WTC11 (cell line): Measurements from ENCODE around the gene HMX2. TPM values are rescaled to one million over a fixed set of nuclear protein-coding genes. Genes with fewer than 3 reads are reported as not detected.
A peak's percentile ranks its signal among the peaks of the same experiment; 100 is the strongest.

Experiments used
- ATAC-seq: fragments of 200-7000 bp; cut with Tn5 transposase; 2 replicates; pipeline ENCODE4 v1.10.0; 2021; ENCODE audit warnings: mild to moderate bottlenecking, moderate library complexity
- CTCF ChIA-PET: fragments of 300-600 bp; sonication (Branson Sonifier 250); formaldehyde crosslinking; loops from one replicate; lab custom pipeline; 2021; ENCODE audit warnings: antibody characterized with exemption; lab: Charles Lee
- POLR2A ChIA-PET: fragments of 350-600 bp; sonication (Branson Sonifier 250); formaldehyde crosslinking; loops from one replicate; lab custom pipeline; 2021; ENCODE audit warnings: antibody characterized with exemption; lab: Charles Lee
- DNase-seq: peaks from one replicate; pipeline ENCODE4 v3.0.0; 2021; ENCODE audit warnings: low spot score
- H3K27ac Mint-ChIP-seq: 2 replicates; pipeline ENCODE4 v1.8.0; 2021; ENCODE audit warnings: mixed read lengths
- H3K27me3 Mint-ChIP-seq: 2 replicates; pipeline ENCODE4 v1.8.0; 2021; ENCODE audit warnings: low read depth, mild to moderate bottlenecking, moderate library complexity, mixed read lengths
- H3K36me3 Mint-ChIP-seq: 2 replicates; pipeline ENCODE4 v1.8.0; 2021; ENCODE audit warnings: mixed read lengths
- H3K4me1 Mint-ChIP-seq: 2 replicates; pipeline ENCODE4 v1.8.0; 2022; ENCODE audit warnings: mixed read lengths
- H3K4me3 Mint-ChIP-seq: 2 replicates; pipeline ENCODE4 v1.8.0; 2021; ENCODE audit warnings: mild to moderate bottlenecking, moderate library complexity, mixed read lengths
- H3K9me3 Mint-ChIP-seq: 2 replicates; pipeline ENCODE4 v1.8.0; 2021; ENCODE audit warnings: mixed read lengths
- ATF1 ChIP-seq: sonication (generic); formaldehyde crosslinking; IDR thresholded peaks from 2 replicates; pipeline ENCODE4 v1.8.1; 2023; ENCODE audit warnings: mild to moderate bottlenecking, moderate library complexity, missing genetic modification reagents
- ELF4 ChIP-seq: sonication (generic); formaldehyde crosslinking; IDR thresholded peaks from 2 replicates; pipeline ENCODE4 v1.8.1; 2022; ENCODE audit warnings: low read depth, mild to moderate bottlenecking, moderate library complexity, missing genetic modification reagents
- ETV6 ChIP-seq: sonication (generic); formaldehyde crosslinking; IDR thresholded peaks from 2 replicates; pipeline ENCODE4 v1.8.1; 2022; ENCODE audit warnings: mild to moderate bottlenecking, missing genetic modification reagents
- FOXP1 ChIP-seq: sonication (generic); formaldehyde crosslinking; IDR thresholded peaks from 2 replicates; pipeline ENCODE4 v1.8.0; 2022; ENCODE audit warnings: missing genetic modification reagents, mild to moderate bottlenecking, moderate library complexity, borderline replicate concordance
- GABPB1 ChIP-seq: sonication (generic); formaldehyde crosslinking; IDR thresholded peaks from 2 replicates; pipeline ENCODE4 v1.8.1; 2023; ENCODE audit warnings: mild to moderate bottlenecking, missing genetic modification reagents
- JAZF1 ChIP-seq: fragments of 250-450 bp; sonication (Bioruptor Pico); IDR thresholded peaks from 2 replicates; pipeline ENCODE4 v1.9.0; 2021; ENCODE audit warnings: moderate library complexity, mild to moderate bottlenecking, inconsistent platforms
- KAT7 ChIP-seq: sonication (generic); formaldehyde crosslinking; IDR thresholded peaks from 2 replicates; pipeline ENCODE4 v1.8.1; 2023; ENCODE audit warnings: missing genetic modification reagents, mild to moderate bottlenecking, borderline replicate concordance
- NR1H2 ChIP-seq: sonication (generic); formaldehyde crosslinking; IDR thresholded peaks from 2 replicates; pipeline ENCODE4 v1.9.0; 2021; ENCODE audit warnings: mild to moderate bottlenecking, moderate library complexity, missing genetic modification reagents
- PRRX2 ChIP-seq: fragments of 250-450 bp; sonication (Bioruptor Pico); IDR thresholded peaks from 2 replicates; pipeline ENCODE4 v1.8.0; 2021; ENCODE audit warnings: mild to moderate bottlenecking
- SMAD3 ChIP-seq: sonication (generic); formaldehyde crosslinking; IDR thresholded peaks from 2 replicates; pipeline ENCODE4 v1.8.0; 2022; ENCODE audit warnings: missing genetic modification reagents, mild to moderate bottlenecking, borderline replicate concordance
- ZNF121 ChIP-seq: sonication (generic); formaldehyde crosslinking; IDR thresholded peaks from 2 replicates; pipeline ENCODE4 v1.8.0; 2023; ENCODE audit warnings: missing genetic modification reagents
- ZNF396 ChIP-seq: fragments of 250-450 bp; sonication (Bioruptor Pico); IDR thresholded peaks from 2 replicates; pipeline ENCODE4 v1.8.0; 2021; ENCODE audit warnings: mild to moderate bottlenecking, moderate library complexity, borderline replicate concordance
- ZNF423 ChIP-seq: fragments of 250-450 bp; sonication (Bioruptor Pico); IDR thresholded peaks from 2 replicates; pipeline ENCODE4 v2.1.2; 2022; ENCODE audit warnings: mild to moderate bottlenecking, moderate library complexity
- total RNA-seq: library from RNA; stranded (reverse); gene quantifications from 3 replicates; pipeline ENCODE4 v1.2.3, GENCODE V29; 2021
- TF ChIP-seq, protein P1 (sequence below): sonication (generic); formaldehyde crosslinking; IDR thresholded peaks from 2 replicates; pipeline ENCODE4 v1.8.1; 2023; ENCODE audit warnings: mild to moderate bottlenecking, missing genetic modification reagents
- TF ChIP-seq, protein P2 (sequence below): fragments of 250-450 bp; sonication (Bioruptor Pico); IDR thresholded peaks from 2 replicates; pipeline ENCODE4 v2.1.2; 2022; ENCODE audit warnings: mild to moderate bottlenecking, moderate library complexity
- TF ChIP-seq, protein P3 (sequence below): fragments of 200-600 bp; IDR thresholded peaks from 2 replicates; pipeline ENCODE4 v1.8.0; 2022; ENCODE audit warnings: antibody characterized with exemption
- TF ChIP-seq, protein P4 (sequence below): sonication (generic); formaldehyde crosslinking; IDR thresholded peaks from 2 replicates; pipeline ENCODE4 v1.8.1; 2023; ENCODE audit warnings: mild to moderate bottlenecking, missing genetic modification reagents, borderline replicate concordance
- TF ChIP-seq, protein P5 (sequence below): sonication (generic); formaldehyde crosslinking; IDR thresholded peaks from 2 replicates; pipeline ENCODE4 v1.8.0; 2022; ENCODE audit warnings: missing genetic modification reagents
- TF ChIP-seq, protein P6 (sequence below): fragments of 250-450 bp; sonication (Bioruptor Pico); IDR thresholded peaks from 2 replicates; pipeline ENCODE4 v1.9.0; 2021; ENCODE audit warnings: mild to moderate bottlenecking

Gene HMX2
- total RNA-seq, 1 experiment from 2014 or later = 0.59 TPM

DNA sequence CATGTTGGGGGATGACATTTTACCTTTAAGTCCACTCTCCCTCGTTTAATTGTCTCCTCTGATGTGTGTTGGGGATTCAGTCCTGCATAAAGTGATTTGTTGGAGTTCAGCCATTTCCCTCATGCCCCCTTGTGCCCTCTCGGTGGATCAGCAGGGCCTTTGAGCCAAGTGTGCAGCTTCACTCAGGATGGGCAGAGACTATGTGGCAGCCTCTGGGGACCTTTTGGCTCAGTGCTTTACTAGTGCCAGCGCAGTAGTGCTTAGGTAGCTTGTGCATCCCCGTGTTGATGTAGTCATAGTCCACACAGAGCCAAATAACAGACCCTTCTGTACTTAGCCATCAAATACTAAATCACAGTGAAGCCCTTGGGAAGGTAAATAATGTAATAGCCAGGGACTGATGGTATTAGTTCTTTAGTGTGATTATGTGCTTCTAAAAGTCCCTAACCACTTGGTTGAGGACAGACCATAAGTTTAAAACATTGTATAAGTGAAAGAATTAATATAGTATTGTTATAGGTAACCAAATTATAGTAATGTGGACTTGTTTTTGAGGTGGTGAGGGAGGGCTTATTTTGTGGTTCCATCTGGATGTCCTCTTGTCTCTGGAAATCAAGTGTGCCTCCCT, 17.6 kb downstream of the HMX2 start:
- H3K27me3 Mint-ChIP-seq = no peaks in the 10 kb centered on the region
- ChIA-PET CTCF (interaction anchor here (0.6 to 1.8 kb wide), 4 partner anchors 12 to 122 kb away, joined by 3 to 10 read pairs (median 3); partner anchors contain the start of gene BUB3), POLR2A (no interaction called here)
- ATAC-seq = peak; percentile 64
- H3K4me1 Mint-ChIP-seq = no peaks in the 10 kb centered on the region
- H3K4me3 Mint-ChIP-seq = no peak overlapping the region
- H3K27ac Mint-ChIP-seq = no peak overlapping the region
- no peak for DNase-seq
- no peaks in the 10 kb centered on the region for H3K9me3 Mint-ChIP-seq
- no peak for TF ChIP-seq GABPB1 (CRISPR knock-in tag)
- no peak for TF ChIP-seq ATF1 (CRISPR knock-in tag)
- TF ChIP-seq, protein P1, sequence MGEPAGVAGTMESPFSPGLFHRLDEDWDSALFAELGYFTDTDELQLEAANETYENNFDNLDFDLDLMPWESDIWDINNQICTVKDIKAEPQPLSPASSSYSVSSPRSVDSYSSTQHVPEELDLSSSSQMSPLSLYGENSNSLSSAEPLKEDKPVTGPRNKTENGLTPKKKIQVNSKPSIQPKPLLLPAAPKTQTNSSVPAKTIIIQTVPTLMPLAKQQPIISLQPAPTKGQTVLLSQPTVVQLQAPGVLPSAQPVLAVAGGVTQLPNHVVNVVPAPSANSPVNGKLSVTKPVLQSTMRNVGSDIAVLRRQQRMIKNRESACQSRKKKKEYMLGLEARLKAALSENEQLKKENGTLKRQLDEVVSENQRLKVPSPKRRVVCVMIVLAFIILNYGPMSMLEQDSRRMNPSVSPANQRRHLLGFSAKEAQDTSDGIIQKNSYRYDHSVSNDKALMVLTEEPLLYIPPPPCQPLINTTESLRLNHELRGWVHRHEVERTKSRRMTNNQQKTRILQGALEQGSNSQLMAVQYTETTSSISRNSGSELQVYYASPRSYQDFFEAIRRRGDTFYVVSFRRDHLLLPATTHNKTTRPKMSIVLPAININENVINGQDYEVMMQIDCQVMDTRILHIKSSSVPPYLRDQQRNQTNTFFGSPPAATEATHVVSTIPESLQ (CRISPR knock-in tag) = no peak
- no peak for TF ChIP-seq SMAD3 (CRISPR knock-in tag)
- TF ChIP-seq JAZF1 (CRISPR knock-in tag) = no peak
- TF ChIP-seq, protein P2, sequence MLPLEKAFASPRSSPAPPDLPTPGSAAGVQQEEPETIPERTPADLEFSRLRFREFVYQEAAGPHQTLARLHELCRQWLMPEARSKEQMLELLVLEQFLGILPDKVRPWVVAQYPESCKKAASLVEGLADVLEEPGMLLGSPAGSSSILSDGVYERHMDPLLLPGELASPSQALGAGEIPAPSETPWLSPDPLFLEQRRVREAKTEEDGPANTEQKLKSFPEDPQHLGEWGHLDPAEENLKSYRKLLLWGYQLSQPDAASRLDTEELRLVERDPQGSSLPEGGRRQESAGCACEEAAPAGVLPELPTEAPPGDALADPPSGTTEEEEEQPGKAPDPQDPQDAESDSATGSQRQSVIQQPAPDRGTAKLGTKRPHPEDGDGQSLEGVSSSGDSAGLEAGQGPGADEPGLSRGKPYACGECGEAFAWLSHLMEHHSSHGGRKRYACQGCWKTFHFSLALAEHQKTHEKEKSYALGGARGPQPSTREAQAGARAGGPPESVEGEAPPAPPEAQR (CRISPR knock-in tag) = no peak
- no peak for TF ChIP-seq NR1H2
- TF ChIP-seq, protein P3, sequence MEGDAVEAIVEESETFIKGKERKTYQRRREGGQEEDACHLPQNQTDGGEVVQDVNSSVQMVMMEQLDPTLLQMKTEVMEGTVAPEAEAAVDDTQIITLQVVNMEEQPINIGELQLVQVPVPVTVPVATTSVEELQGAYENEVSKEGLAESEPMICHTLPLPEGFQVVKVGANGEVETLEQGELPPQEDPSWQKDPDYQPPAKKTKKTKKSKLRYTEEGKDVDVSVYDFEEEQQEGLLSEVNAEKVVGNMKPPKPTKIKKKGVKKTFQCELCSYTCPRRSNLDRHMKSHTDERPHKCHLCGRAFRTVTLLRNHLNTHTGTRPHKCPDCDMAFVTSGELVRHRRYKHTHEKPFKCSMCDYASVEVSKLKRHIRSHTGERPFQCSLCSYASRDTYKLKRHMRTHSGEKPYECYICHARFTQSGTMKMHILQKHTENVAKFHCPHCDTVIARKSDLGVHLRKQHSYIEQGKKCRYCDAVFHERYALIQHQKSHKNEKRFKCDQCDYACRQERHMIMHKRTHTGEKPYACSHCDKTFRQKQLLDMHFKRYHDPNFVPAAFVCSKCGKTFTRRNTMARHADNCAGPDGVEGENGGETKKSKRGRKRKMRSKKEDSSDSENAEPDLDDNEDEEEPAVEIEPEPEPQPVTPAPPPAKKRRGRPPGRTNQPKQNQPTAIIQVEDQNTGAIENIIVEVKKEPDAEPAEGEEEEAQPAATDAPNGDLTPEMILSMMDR = no peak
- peaks cover 70% of the 10 kb centered on the region for H3K36me3 Mint-ChIP-seq

DNA sequence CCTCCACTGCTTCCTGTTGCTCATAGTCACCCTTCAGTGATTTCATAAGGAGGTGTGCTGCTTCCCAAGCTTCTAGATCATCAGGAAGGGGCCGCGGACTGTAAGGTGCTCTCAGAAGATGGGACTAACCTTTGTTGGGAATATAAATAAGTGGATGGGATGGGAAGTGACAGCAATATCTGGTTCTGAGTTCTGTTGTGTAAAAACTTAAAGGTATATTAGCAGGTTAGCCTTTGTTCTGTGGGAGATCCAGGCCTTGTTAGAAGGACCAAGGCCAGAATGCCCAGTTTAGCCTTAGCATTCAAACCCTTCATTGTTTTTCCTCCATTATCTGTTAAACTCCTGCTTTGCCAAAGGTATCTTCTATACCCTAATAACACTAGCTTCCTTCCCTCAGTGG, 18.7 kb downstream of the HMX2 start:
- H3K27me3 Mint-ChIP-seq = no peaks in the 10 kb centered on the region
- no peaks in the 10 kb centered on the region for H3K4me1 Mint-ChIP-seq
- DNase-seq = no peak
- CTCF ChIA-PET = interaction anchor here (1.8 kb wide), 1 partner anchor 123 kb away, joined by 10 read pairs; no protein-coding TSS in a partner anchor
- H3K9me3 Mint-ChIP-seq = no peaks in the 10 kb centered on the region
- POLR2A ChIA-PET = no interaction called here
- ATAC-seq = no peak
- no peak overlapping the region for H3K4me3 Mint-ChIP-seq
- H3K36me3 Mint-ChIP-seq = peaks cover 60% of the 10 kb centered on the region
- 0 out of 2 replicates have a peak overlapping the region, but pooled peaks have one; percentile 14 for H3K27ac Mint-ChIP-seq
- TF ChIP-seq ZNF423 (CRISPR knock-in tag) (no peak), PRRX2 (CRISPR knock-in tag) (no peak), ZNF121 (CRISPR knock-in tag) (no peak), FOXP1 (CRISPR knock-in tag) (no peak), KAT7 (CRISPR knock-in tag) (no peak), ELF4 (no peak), ZNF396 (CRISPR knock-in tag) (no peak), ETV6 (no peak)
- TF ChIP-seq, protein P2 (CRISPR knock-in tag) = no peak
- TF ChIP-seq, protein P4, sequence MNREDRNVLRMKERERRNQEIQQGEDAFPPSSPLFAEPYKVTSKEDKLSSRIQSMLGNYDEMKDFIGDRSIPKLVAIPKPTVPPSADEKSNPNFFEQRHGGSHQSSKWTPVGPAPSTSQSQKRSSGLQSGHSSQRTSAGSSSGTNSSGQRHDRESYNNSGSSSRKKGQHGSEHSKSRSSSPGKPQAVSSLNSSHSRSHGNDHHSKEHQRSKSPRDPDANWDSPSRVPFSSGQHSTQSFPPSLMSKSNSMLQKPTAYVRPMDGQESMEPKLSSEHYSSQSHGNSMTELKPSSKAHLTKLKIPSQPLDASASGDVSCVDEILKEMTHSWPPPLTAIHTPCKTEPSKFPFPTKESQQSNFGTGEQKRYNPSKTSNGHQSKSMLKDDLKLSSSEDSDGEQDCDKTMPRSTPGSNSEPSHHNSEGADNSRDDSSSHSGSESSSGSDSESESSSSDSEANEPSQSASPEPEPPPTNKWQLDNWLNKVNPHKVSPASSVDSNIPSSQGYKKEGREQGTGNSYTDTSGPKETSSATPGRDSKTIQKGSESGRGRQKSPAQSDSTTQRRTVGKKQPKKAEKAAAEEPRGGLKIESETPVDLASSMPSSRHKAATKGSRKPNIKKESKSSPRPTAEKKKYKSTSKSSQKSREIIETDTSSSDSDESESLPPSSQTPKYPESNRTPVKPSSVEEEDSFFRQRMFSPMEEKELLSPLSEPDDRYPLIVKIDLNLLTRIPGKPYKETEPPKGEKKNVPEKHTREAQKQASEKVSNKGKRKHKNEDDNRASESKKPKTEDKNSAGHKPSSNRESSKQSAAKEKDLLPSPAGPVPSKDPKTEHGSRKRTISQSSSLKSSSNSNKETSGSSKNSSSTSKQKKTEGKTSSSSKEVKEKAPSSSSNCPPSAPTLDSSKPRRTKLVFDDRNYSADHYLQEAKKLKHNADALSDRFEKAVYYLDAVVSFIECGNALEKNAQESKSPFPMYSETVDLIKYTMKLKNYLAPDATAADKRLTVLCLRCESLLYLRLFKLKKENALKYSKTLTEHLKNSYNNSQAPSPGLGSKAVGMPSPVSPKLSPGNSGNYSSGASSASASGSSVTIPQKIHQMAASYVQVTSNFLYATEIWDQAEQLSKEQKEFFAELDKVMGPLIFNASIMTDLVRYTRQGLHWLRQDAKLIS = no peak
- TF ChIP-seq, protein P5, sequence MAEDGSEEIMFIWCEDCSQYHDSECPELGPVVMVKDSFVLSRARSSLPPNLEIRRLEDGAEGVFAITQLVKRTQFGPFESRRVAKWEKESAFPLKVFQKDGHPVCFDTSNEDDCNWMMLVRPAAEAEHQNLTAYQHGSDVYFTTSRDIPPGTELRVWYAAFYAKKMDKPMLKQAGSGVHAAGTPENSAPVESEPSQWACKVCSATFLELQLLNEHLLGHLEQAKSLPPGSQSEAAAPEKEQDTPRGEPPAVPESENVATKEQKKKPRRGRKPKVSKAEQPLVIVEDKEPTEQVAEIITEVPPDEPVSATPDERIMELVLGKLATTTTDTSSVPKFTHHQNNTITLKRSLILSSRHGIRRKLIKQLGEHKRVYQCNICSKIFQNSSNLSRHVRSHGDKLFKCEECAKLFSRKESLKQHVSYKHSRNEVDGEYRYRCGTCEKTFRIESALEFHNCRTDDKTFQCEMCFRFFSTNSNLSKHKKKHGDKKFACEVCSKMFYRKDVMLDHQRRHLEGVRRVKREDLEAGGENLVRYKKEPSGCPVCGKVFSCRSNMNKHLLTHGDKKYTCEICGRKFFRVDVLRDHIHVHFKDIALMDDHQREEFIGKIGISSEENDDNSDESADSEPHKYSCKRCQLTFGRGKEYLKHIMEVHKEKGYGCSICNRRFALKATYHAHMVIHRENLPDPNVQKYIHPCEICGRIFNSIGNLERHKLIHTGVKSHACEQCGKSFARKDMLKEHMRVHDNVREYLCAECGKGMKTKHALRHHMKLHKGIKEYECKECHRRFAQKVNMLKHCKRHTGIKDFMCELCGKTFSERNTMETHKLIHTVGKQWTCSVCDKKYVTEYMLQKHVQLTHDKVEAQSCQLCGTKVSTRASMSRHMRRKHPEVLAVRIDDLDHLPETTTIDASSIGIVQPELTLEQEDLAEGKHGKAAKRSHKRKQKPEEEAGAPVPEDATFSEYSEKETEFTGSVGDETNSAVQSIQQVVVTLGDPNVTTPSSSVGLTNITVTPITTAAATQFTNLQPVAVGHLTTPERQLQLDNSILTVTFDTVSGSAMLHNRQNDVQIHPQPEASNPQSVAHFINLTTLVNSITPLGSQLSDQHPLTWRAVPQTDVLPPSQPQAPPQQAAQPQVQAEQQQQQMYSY (CRISPR knock-in tag) = no peak
- TF ChIP-seq, protein P6, sequence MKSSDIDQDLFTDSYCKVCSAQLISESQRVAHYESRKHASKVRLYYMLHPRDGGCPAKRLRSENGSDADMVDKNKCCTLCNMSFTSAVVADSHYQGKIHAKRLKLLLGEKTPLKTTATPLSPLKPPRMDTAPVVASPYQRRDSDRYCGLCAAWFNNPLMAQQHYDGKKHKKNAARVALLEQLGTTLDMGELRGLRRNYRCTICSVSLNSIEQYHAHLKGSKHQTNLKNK = no peak
